ENCODE data around the gene KSR2.

- no peak for TF ChIP-seq CTCF (IDR thresholded peaks at IDR 0.05; ENCODE audit: extremely low read depth in 1 of 2, insufficient read depth in 1 of 2, low read depth in 1 of 2, low read length in 2 of 2)
- TF ChIP-seq MAX (IDR thresholded peaks at IDR 0.05; ENCODE audit: insufficient read depth, insufficient read length): no peak
- no peak for TF ChIP-seq GATA2 (IDR thresholded peaks at IDR 0.05; ENCODE audit: insufficient read depth, insufficient read length, low read depth, low read length)
- no peak for TF ChIP-seq EZH2 (IDR thresholded peaks at IDR 0.05; ENCODE audit: borderline replicate concordance, low read depth, low read length, severe bottlenecking)
- no peak for TF ChIP-seq POLR2AphosphoS5 (IDR thresholded peaks at IDR 0.05; ENCODE audit: insufficient read depth, low read depth, low read length)
- no peak for TF ChIP-seq JUN (IDR thresholded peaks at IDR 0.05; ENCODE audit: borderline replicate concordance, insufficient read depth, insufficient read length, low read depth)
These were observed 450.1 kb downstream of the KSR2 start for GRCh38 chr12:117518594-117519270.

Data from endothelial cell of umbilical vein (primary cell).